NCI-H146 (cell line): ENCODE results near the gene MTHFSD.

ENCODE experiments used
- DNase-seq: peaks from one replicate; lab custom pipeline; 2025; lab: John Stamatoyannopoulos, UW

MTHFSD gene

DNA sequence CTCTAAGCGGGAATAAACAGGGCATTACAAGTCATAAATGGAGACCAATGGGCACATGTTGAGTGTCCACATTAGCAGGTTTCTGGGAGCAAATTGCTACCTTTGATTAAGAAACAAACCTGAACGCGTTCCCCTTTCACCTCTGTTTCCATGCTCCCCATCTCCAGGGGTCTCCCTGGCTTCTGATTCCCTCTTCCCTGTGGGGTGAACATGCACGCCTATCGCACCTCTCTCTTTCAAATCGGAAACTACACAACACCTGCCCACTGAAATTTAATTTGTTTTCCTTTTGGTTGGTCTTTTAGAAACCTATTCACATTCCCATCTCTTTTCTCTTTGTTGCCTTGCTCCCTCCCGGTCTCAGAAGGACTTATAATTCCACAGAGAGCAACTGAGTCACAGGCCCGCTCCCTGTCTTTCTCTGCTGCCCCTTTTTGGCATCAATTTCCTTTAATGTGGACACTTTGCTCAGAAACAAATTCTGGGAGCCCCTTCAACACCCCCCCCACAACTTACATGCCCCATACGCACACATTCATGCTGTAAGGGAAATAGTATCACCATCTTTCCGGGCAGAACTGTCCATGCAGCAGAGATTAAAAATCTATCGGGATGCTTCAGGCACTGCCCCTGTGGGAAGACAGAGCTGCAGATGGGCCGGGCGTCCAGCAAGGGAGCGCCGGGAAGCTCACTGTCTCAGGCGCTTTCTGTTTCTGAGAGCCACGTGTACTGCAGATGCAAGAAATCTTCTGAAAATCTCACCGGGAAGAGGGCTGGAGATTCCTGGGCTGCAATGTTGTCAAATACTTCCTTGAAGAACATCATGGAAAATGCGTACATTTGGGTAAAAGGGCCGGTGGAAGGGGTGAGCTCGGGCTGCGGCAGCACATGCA lies 51.9 kb downstream of the MTHFSD start:
- no peak for DNase-seq

DNA sequence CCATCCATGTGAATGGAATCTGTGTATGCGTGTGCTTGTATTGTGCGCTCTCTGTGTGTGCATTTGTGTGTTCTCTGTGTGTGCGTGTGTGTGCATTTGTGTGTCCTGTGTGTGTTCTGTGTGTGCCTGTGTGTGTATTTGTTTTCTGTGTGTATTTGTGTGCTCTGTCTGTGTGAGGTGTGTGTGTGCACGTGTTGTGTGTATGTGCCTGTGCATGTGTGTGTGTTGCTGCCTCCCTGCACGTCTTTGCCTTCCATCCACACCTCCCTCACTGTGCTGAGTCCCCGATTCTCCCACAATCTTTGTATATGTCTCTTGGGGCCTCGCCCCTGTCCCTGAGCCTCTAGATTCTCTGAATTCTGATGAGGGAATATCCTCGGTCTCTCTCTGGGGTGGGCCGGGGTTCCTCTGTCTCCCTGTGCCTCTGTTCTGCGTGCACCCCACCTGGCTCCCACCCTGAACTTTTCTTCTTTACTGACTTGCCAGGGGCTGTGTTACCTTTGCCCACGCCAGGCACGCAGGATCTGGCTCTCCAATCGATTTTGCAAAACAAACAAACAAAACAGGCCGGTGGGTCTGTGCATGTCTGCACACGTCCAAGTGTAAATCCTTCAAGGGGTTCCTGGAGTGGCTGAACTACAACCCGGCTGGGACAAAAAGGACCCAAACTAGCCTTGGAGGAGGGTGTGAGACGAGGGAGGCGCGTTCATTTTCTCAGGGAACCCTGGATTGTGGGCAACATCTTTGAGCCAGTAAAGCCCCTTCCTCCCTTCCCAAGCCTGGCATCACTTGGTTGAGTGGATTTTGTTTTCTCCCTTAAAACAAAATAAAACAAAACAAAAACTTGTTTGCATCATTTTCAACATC lies 52.8 kb downstream of the MTHFSD start:
- no peak for DNase-seq

DNA sequence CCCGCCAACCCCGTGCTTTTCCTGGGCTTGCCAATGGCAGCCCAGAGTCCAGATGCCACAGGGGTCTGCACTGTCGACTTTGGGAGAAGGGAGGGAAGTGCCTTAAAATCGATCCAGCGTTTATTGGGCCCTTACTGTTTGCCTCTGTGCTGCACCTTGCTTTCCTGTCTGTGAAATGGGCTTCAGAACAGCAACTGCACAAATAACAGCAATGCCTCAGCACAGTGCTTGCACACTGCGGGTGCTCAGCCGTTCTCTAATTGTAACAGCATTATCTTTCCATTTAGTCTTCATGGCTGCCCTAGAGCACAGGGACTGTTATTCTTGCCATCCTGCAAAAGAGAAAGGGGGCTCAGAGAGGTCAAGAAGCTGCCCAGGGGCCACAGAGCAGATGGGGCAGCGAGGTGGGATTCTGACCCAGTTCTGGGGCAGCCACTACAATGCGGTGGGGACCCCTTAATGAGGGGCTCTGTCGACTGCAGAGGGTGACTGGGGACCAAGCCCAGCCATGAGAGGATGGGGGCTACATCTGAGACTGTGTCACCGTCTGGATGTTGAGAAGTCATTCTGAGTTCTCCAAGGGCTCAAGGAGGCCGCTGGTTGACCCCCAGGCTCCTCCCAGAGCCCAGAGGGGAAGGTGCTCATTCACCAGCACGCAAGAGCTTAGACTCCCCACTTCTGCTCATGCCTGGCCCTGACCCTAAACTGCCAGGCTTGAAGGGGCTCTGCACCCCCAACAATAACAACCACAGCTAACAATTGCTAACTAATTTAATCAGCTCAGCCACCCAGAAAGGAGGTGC lies 54.1 kb downstream of the MTHFSD start:
- no peak for DNase-seq

DNA sequence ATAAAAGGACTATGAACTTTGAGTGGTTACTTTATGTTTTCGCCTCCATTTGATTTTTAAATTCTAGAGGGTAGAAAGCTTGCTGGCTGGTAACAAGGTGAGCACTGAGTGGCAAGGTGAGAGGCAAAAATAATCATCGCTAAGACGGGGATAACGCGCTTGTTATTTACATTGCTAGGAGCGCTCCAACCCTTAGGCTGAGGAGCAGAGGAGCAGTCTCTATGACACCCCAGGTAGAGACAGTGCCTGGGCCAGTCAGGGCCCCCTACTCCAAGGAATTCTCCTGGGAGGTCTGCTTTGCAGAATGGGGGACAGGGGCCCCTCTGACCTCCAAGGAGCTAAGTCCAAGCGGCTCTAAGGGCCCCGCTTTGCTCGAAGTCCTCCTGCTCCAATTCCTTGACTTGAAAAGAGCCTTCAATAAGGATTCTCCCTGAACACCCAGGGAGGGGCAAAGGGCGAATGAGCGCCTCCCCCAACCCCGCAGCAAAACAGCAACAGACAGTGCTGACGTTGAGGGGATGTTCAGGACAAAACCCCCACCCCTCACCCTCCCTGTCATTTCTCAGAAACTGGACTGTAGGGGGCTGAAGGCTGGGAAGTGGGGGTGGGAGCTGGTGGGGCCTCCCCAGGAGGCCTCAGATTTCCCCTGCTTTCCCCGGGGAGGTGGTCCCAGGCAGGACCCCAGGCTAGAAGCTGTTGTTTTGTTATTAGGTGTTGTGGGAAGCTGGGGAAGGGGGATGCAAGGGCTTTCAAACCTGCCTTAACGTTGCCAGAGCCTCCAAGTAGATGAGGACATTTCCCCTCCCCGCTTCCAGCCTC lies 54.9 kb downstream of the MTHFSD start:
- no peak for DNase-seq

DNA sequence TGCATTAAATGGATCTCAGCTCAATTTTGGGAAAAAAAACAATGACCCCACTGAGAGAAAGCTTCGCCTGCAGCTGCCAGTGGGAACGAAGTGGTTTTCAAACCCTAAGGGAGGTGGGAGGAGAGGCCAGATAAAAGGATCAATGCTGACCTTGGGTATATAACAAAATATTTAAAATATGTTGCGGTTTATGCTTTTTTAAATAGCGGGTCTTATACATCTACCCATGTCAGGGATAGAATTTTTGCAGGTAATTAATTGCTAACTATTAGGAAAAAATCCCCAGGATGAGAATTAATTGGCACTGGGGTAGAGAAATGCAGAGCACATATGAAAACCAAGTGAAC lies 55.6 kb downstream of the MTHFSD start:
- DNase-seq: no peak

DNA sequence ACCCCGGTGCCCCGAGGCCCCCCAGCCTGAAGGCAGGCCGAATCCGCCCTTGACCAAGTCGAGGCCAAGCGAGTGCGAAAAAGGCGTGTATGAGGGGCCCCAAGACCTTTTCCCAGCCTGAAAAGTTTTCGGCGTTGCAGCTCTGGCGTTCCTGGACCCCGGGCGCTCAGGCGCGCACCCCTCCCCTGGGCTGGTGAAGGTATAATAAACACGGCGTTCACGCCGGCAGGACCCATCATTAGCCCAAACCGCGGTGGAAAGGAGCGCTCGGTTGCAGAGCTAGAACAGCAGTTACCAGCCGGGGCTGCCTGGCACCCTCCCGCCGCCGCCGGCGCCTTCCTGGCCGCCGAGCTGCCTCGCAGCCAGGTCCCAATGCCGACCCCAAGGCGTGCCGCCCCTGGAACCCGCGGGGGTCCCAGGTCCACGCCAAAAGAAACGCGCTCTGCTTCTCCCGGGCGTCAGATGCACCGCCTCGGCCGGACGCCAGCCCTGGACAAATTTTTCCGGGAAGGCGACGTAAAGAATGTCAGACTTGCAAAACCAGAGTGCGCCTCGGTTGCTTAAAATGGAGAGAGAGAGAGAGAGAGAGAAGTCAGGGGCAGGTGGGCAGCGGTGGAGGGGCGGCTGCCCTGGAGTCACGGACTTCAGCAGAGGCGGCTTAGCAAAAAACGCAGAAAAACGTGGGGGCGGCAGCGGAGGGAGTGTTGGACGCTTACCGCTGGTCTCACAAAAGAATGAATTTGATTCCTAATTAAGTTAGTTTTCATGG lies 56.2 kb downstream of the MTHFSD start:
- DNase-seq: no peak

DNA sequence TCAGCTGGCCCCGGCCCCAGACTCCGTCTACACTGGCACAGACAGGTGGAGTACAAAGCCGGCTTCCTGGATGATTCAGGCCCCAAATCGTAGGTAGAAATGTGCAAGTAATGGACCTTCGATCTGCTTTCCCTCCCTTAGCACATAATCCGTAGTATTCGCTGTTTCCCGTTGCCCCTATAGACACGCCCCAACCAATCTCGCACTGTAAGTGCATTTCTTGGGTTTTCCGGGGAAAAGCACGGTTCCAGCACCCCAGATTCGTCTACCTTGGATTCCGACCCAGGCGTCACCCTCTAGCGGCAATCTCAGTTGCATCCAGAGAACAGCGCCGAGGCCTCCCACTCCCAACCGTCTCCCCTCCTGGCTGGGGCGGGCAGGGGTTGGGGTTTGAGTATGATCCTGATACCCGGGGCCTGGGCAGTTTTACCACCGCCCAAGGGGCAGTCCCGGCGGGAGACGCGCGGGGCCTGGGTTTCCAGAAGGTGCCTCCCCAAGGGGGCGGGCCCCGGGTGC lies 56.8 kb downstream of the MTHFSD start:
- DNase-seq: no peak

DNA sequence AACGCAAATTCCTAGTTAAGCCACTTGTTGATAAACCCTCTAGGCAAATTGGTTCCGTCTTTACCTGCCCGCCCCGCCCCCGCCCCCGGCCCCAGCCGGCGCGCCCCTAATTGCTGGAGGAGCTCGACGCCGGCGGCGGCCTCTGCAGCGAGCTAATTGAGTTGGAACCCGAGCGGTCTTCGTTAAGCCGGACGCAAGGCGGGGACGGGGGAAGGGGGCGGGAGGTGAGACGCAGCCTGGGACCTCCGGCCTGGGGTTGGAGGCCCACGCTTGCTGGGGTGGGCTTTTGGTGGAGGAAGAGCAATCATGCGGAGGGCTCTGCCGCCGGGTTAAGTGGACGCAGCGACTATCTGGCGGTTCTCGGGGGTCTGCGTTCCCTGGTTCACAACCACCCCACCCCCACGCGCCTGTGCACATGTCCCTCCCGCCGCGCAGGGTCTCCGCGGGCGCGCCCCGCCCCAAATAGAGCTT lies 57.4 kb downstream of the MTHFSD start:
- DNase-seq: no peak

DNA sequence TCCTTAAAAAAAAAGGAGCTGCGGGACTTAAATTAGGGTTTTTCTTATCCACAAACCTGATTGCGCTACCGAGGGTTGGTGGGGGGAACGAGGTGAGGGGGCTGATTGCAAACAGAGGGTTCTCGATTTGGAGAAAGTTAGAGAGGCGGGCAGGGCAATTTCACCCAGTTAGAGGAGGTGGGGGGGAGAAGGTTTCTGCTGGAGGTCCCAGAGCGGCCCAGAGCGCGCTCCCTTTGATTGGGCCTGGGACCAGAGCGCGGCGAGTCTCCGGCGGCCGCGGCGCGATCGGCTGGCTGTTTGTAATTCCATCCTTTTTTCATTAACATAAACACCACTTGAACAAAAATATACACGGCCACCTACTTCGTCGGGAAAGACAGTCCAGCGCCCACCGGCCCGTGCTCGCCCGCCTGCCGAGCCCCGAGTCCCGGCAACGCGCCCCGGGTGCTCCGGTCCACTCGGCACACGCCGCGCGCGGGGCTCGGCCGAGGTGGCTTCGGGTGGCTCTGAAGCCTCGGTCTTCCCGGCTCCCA lies 58.0 kb downstream of the MTHFSD start:
- DNase-seq: no peak

DNA sequence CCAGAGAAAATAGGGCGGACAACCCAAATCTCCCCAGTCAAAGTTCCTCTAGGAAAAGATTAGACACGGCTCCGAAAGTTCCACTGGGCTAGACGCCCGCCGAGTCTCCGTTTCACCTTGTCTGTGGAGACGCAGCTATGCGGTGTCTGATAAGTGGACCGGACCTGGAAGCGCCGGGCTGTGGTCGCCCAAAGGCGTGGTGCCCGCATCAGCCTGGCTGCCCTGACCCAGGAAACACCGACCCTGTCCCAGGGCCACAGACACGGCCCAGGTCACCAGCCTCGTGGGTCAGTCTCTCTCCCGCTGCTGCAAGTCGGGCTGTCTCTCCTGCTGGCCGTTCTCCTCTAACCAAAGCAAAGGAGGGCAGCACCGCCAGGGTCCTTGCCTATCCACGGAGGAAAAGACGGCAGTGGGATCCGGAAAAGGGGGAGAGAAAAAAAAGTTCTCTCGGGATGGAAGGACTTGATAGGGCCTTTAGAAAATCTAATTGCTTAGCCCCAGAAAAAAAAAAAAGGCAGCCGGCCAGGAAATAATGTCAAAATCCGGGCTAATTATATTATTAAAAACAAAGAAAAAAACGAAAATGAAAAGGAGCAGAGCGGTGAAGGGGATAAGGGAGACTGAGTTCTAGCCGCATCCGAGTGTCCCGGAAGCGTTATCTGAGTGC lies 58.6 kb downstream of the MTHFSD start:
- no peak for DNase-seq

DNA sequence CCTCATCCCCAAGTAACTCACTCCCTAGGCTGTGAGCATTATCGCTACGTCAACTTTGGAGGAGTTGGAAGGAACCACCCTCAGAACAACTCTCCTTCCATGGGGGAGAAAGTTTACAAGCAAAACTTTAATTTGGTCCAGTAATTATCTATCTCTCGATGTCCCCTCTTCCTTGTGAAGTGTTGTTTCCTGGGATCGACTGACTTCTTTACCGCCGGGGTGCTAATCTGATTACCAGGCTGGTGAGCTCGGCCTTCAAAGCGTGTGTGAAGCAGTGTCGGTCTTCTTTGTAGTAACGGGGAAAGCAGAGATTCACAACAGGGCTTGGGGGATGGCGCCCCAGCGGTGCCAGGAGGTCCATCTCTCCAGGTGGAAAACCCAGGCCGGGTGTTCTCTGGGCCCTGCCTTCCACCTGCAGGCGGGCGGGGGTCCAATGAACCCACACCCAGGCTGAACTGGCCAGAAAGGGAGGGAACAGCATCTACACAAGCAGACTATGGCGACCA lies 59.2 kb downstream of the MTHFSD start:
- DNase-seq: no peak

DNA sequence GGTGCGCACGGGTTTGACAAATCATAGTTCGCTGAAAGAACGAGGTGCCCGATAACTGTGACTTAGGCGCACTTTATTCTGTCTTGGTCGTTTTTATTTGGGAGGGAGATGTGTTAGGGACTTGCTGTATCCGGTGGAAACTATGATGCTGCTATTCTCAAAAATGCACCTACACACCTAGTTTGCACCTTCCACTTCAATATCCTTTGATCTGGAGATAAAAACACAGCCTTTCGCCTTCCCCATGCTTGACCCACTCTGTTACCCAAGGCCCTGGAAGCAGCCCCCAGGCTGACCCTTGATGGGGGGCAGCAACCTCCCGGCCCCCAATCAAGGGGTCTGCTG lies 59.7 kb downstream of the MTHFSD start:
- no peak for DNase-seq

DNA sequence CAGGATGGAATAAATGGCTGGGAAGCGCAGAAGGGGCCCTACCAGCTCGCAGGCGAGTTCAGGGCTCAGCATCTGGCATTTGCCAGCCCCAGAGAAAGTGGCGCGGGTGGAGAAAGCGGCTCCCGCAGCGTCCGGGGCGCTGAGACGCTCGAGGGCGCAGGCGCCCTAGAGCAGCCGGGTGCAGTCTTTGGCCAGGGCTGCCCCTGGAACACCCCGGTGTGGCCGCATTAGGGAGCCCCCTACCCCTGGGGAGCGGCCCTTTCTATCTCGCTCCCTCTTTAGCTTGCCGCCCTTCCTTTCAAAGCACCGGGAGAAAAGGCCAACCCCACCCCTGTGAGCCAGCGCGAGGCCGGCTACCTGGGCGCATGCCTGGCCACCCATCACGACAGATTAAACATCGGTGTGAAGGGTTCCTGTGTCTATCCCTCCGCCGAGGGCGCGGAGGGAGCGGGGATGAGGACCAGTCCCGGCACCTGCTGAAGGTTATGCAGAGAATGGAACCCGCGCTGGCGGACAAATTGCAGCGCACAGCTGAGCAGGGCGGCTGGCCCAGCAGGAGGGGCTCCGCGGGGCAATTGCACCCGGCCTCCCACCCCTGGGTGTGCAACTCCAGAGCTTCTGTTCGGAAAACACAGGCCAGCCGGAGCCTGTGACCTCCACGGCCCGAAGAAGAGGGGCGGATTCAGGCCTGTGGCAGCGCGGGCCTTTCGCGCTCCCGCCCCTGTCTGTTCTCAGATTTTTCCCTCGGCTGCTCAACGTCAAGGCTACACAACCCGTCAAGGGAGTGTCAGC lies 60.3 kb downstream of the MTHFSD start:
- DNase-seq: no peak

DNA sequence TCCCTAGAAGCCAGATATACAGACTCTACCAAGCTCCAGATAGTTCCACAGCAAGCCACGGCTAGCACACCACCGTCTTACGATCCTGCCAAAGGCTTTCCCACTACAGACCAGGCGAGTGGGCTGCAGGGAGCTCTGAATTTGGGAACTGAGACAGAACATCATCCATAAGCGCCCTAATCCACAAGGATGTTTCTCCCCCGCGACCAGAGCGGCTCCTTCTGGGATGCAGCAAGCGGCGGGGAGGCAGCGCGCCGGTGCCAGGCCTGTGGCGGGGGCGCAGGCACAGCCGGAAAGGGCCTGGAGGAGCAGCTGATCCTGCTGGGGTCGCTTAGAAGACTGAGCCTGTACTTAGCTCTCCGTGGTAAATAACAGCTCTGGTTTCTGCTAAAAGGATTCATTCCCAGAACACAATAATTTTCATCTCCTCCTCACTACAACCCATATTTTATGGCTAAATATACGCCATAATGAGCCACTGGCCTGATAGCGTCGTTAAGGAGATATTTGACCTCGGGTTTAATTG lies 60.9 kb downstream of the MTHFSD start:
- DNase-seq: no peak

DNA sequence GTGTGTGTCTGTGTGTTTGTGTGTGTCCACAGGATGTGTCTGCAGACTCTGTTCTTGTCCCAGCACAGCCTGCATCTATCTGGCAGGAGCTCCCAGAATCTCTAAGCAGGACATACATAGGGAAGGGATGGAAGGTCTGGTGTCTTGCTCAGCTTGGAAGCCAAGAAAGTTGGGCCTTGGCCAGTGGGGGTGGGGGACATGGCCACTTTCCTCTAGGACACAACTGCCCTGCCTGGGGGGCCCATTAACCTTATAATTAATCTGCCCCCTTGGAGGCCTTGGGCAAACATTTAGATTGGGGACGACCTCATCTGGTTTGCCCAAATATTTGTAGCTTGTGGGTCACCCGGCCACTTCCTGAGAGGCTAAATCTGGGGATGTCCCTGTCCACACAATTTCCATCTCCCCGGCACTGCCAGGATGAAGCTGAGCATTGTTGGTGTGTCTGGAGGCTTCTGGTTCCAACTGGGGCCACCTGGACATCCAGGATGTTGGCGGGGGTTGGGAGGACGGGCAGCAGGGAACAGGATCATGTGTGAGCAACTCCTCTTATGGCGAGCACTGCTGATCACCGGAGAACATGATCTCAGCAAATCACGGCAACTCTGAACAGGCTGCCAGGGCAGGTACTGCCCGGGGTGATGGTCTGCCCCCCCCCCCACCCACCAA lies 61.9 kb downstream of the MTHFSD start:
- no peak for DNase-seq

DNA sequence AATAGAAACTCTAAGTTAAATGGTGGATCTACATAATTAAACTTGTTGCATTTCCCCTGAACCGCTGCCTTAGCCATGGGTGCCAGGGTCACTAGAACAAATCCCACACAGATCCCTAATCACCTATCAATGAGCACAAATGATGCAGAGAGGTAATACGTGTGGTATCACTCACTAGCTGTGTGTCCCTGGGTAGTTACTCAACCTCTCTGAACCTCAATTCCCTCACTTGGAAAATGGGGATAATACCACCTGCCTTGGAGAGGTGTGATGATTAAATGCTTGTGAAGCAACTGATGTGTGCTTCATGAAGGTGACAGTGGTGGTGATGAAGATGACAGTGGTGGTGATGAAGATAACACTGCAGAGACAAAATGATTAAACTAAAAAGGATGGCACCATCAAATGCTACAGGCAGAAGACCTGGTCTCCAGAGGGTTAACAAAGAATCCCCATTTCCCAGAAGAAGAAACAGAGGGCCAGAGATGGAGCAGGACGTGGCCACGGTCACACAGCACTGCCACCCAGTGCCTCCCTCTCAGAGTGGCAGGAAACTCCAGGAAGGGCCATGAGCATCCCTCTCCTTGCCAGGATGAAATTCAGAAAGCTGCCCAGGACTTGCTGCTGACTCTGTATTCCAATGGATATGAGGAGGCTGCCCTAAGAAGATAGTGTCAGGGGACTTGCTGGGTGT lies 62.6 kb downstream of the MTHFSD start:
- no peak for DNase-seq

DNA sequence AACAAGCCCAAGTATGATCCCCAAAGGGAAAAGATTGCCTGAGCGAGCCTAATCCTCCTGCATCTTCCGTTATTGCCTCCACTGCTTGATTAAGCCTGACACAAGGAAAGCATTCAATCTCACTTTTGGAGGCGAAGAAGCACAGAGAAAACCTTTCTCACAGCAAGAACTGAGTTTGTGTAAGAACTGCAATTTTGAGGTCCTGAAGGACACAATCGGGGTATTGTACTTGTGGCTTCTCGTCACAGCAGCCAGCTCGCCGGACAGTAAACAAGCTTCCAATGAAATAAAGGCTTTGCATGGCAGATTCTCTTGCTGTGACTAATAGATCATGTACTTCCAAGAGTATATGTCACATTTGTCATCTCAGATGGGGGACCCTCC lies 63.4 kb downstream of the MTHFSD start:
- DNase-seq: no peak
